Ishikawa (cell line): Measurements from ENCODE around the gene ZNF283.

Source experiments
- CEBPB ChIP-seq: IDR thresholded peaks from 2 replicates; pipeline ENCODE4 v1.6.1; 2012
- CREB1 ChIP-seq: IDR thresholded peaks from 2 replicates; pipeline ENCODE4 v1.6.1; 2012; ENCODE audit warnings: low read depth
- EGR1 ChIP-seq: IDR thresholded peaks from 2 replicates; pipeline ENCODE4 v1.6.1; 2012
- EP300 ChIP-seq: IDR thresholded peaks from 2 replicates; pipeline ENCODE4 v1.6.1; 2012; ENCODE audit warnings: borderline replicate concordance
- FOXM1 ChIP-seq: IDR thresholded peaks from 2 replicates; pipeline ENCODE4 v1.6.1; 2012; ENCODE audit warnings: low read depth, borderline replicate concordance
- NFIC ChIP-seq: IDR thresholded peaks from 2 replicates; pipeline ENCODE4 v1.6.1; 2012
- RAD21 ChIP-seq: IDR thresholded peaks from 2 replicates; pipeline ENCODE4 v1.6.1; 2012; ENCODE audit warnings: low read depth
- TAF1 ChIP-seq: IDR thresholded peaks from 2 replicates; pipeline ENCODE4 v1.6.1; 2012; ENCODE audit warnings: low read depth, mild to moderate bottlenecking
- TCF12 ChIP-seq: IDR thresholded peaks from 2 replicates; pipeline ENCODE4 v1.6.1; 2012; ENCODE audit warnings: low read depth
- TEAD4 ChIP-seq: IDR thresholded peaks from 2 replicates; pipeline ENCODE4 v1.6.1; 2012
- USF1 ChIP-seq: IDR thresholded peaks from 2 replicates; pipeline ENCODE4 v1.6.1; 2012
- YY1 ChIP-seq: IDR thresholded peaks from 2 replicates; pipeline ENCODE4 v1.6.1; 2012; ENCODE audit warnings: low read depth
- ZBTB7A ChIP-seq: IDR thresholded peaks from 2 replicates; pipeline ENCODE4 v1.6.1; 2012; ENCODE audit warnings: low read depth
- TF ChIP-seq, protein P1 (sequence below): IDR thresholded peaks from 2 replicates; pipeline ENCODE4 v1.6.1; 2012; ENCODE audit warnings: low read depth, mild to moderate bottlenecking
- TF ChIP-seq, protein P2 (sequence below): IDR thresholded peaks from 2 replicates; pipeline ENCODE4 v1.6.1; 2012

ZNF283 gene

GRCh38 chr19:43826787-43827754, at the start of gene ZNF283:
TSS of gene ZNF283 (plus strand) at chr19:43827321. CDS start at chr19:43833505, 6,184 bp downstream.
- TF ChIP-seq CEBPB (no peak), TEAD4 (no peak), TCF12 (peak; percentile 59), USF1 (0 out of 2 replicates have a peak, but pooled peaks have one; percentile 5), RAD21 (no peak), TAF1 (no peak; the same call in 1 of the 2 replicates), EGR1 (no peak), EP300 (no peak), ZBTB7A (no peak), FOXM1 (no peak), CREB1 (no peak), YY1 (no peak), NFIC (peak; percentile 49)
- TF ChIP-seq, protein P1, sequence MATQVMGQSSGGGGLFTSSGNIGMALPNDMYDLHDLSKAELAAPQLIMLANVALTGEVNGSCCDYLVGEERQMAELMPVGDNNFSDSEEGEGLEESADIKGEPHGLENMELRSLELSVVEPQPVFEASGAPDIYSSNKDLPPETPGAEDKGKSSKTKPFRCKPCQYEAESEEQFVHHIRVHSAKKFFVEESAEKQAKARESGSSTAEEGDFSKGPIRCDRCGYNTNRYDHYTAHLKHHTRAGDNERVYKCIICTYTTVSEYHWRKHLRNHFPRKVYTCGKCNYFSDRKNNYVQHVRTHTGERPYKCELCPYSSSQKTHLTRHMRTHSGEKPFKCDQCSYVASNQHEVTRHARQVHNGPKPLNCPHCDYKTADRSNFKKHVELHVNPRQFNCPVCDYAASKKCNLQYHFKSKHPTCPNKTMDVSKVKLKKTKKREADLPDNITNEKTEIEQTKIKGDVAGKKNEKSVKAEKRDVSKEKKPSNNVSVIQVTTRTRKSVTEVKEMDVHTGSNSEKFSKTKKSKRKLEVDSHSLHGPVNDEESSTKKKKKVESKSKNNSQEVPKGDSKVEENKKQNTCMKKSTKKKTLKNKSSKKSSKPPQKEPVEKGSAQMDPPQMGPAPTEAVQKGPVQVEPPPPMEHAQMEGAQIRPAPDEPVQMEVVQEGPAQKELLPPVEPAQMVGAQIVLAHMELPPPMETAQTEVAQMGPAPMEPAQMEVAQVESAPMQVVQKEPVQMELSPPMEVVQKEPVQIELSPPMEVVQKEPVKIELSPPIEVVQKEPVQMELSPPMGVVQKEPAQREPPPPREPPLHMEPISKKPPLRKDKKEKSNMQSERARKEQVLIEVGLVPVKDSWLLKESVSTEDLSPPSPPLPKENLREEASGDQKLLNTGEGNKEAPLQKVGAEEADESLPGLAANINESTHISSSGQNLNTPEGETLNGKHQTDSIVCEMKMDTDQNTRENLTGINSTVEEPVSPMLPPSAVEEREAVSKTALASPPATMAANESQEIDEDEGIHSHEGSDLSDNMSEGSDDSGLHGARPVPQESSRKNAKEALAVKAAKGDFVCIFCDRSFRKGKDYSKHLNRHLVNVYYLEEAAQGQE = no peak
- TF ChIP-seq, protein P2, sequence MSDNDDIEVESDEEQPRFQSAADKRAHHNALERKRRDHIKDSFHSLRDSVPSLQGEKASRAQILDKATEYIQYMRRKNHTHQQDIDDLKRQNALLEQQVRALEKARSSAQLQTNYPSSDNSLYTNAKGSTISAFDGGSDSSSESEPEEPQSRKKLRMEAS = peak; percentile 87

DNA sequence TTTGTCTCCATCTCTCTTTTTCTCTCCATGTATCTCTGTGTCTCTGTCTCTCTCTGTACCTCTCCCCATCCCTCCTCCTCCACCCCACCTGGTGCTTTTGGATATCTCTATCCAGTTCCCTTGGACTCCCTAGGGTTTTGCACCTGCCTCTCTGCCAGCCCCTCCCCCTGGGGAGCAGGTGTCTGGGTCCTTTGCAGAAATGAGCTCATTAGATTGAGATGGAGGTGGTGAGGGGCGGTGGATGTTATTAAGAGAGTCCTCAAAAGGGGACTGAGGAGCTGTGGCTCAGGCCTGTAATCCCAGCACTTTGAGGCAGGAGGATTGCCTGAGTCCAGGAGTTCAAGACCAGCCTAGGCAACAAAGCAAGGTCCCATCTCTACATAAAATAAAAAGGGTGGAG, 48.5 kb upstream of the ZNF283 start:
- TF ChIP-seq, protein P1 = no peak
- TF ChIP-seq, protein P2 = no peak
- TF ChIP-seq NFIC (no peak), TAF1 (no peak), TEAD4 (no peak), YY1 (no peak), EGR1 (no peak), CEBPB (no peak), EP300 (no peak), FOXM1 (no peak)

- TF ChIP-seq, protein P1 = no peak
- TF ChIP-seq CEBPB (no peak), FOXM1 (no peak), TEAD4 (no peak), ZBTB7A (no peak), EGR1 (no peak), USF1 (no peak), RAD21 (no peak), TAF1 (no peak), TCF12 (no peak), CREB1 (no peak)
These were observed 47.8 kb upstream of the ZNF283 start for GRCh38 chr19:43779147-43779819.

DNA sequence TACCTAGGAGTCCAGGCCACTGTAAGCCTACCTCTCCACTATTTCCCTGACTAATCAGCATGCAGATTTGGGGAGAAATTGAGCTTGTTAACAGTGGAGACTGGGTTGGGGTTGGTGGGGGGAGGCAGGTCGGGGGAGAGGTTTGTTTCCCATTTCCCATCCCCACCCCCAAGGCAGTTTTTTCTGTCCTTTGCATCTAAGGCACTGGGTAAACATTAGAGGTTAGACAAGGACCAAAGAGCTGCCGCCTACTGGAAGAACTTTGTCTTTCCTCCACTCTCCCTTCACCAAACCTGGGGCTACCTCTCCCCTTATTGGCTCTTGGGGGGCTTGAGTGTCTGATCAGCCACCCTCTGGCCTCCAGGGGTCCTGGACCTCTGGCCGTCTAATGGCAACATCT, 47.3 kb upstream of the ZNF283 start:
- TF ChIP-seq FOXM1 (no peak), NFIC (no peak), EGR1 (no peak), TEAD4 (no peak), RAD21 (no peak), USF1 (no peak), EP300 (no peak), CEBPB (no peak), TCF12 (no peak), YY1 (no peak), ZBTB7A (no peak), CREB1 (no peak)
- TF ChIP-seq, protein P1 = no peak
- TF ChIP-seq, protein P2 = no peak
